OCI-LY1 (cell line): ENCODE results near the gene RERE.
A peak's percentile ranks its signal among the peaks of the same experiment; 100 is the strongest.

Experiments
- H2AFZ ChIP-seq: fragments of 200-600 bp; sonication (generic), shearing (Covaris generic); 2 replicates; pipeline ENCODE4 v1.6.0; 2014; ENCODE audit warnings: antibody characterized with exemption, mild to moderate bottlenecking, low read length
- H3F3A ChIP-seq: fragments of 200-600 bp; sonication (generic), shearing (Covaris generic); 2 replicates; pipeline ENCODE4 v1.6.0; 2014; ENCODE audit warnings: mild to moderate bottlenecking, antibody characterized with exemption, low read length, moderate library complexity; ENCODE audit not compliant: insufficient read depth
- H3K27ac ChIP-seq: fragments of 200-600 bp; sonication (generic); 2 replicates; pipeline ENCODE4 v1.5.1; 2014; ENCODE audit warnings: low read length, mixed run types, mild to moderate bottlenecking, low read depth; ENCODE audit not compliant: poor library complexity, severe bottlenecking
- H3K27me3 ChIP-seq: fragments of 200-600 bp; sonication (generic); 2 replicates; pipeline ENCODE4 v1.6.0; 2014; ENCODE audit warnings: antibody characterized with exemption, mild to moderate bottlenecking, low read length, moderate library complexity; ENCODE audit not compliant: insufficient read depth
- H3K36me3 ChIP-seq: fragments of 200-600 bp; sonication (generic); 2 replicates; pipeline ENCODE4 v1.6.1; 2014; ENCODE audit warnings: mild to moderate bottlenecking, antibody characterized with exemption, low read length, moderate library complexity, mixed read lengths; ENCODE audit not compliant: insufficient read depth
- H3K4me1 ChIP-seq: fragments of 200-600 bp; sonication (generic); 2 replicates; pipeline ENCODE4 v1.5.1; 2014; ENCODE audit warnings: mild to moderate bottlenecking, low read length, moderate library complexity; ENCODE audit not compliant: insufficient read depth, severe bottlenecking
- H3K4me2 ChIP-seq: fragments of 200-600 bp; sonication (generic), shearing (Covaris generic); 2 replicates; pipeline ENCODE4 v1.6.1; 2014; ENCODE audit warnings: low read length
- H3K4me3 ChIP-seq: fragments of 200-600 bp; sonication (generic); 2 replicates; pipeline ENCODE4 v1.5.1; 2014; ENCODE audit warnings: low read length, low read depth, mild to moderate bottlenecking, mixed read lengths; ENCODE audit not compliant: poor library complexity, severe bottlenecking
- H3K79me2 ChIP-seq: fragments of 200-600 bp; shearing (Covaris generic); 2 replicates; pipeline ENCODE4 v1.6.1; 2016; ENCODE audit warnings: mixed run types, low read length, mixed read lengths; ENCODE audit not compliant: insufficient read depth
- H3K9ac ChIP-seq: fragments of 200-600 bp; sonication (generic), shearing (Covaris generic); 2 replicates; pipeline ENCODE4 v1.6.1; 2014; ENCODE audit warnings: mild to moderate bottlenecking, low read length, mixed read lengths
- H3K9me2 ChIP-seq: fragments of 200-600 bp; sonication (generic), shearing (Covaris generic); 2 replicates; pipeline ENCODE4 v1.6.1; 2014; ENCODE audit warnings: low read depth, mild to moderate bottlenecking, low read length, mixed read lengths
- H3K9me3 ChIP-seq: fragments of 200-600 bp; shearing (Covaris generic); 2 replicates; pipeline ENCODE4 v1.6.1; 2014; ENCODE audit warnings: low read length, mixed read lengths
- H4K20me1 ChIP-seq: fragments of 200-600 bp; sonication (generic), shearing (Covaris generic); 2 replicates; pipeline ENCODE4 v1.6.0; 2016; ENCODE audit warnings: mild to moderate bottlenecking, low read length; ENCODE audit not compliant: insufficient read depth
- EZH2 ChIP-seq: fragments of 200-600 bp; sonication (generic), shearing (Covaris generic); IDR thresholded peaks from 2 replicates; pipeline ENCODE4 v1.8.0; 2017; ENCODE audit warnings: borderline replicate concordance, mixed run types, mild to moderate bottlenecking, antibody characterized with exemption, low read length, moderate library complexity, mixed read lengths
- TF ChIP-seq, protein P1 (sequence below): fragments of 200-600 bp; sonication (generic), shearing (Covaris generic); IDR thresholded peaks from 2 replicates; pipeline ENCODE4 v1.5.1; 2017; ENCODE audit warnings: mild to moderate bottlenecking, antibody characterized with exemption, low read length, moderate library complexity, mixed read lengths

The RERE gene

DNA sequence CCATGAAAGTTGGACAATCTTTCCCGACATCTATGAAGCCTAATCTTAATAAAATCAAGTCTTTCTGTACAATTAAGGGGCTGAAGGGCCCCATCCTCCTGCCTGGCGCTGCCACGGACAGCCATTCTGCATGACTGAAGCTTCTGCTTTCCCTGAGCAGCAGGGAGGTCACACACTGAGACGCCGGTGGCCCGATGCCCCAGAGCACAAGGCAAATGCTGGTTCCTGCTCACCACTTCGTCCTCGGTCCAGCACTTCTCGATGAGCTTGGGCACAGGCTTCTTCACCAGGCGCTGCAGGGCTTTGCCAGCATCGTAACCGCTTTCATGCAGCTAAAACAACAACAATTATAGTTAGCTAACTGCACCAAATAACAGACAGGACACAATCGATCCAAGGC lies 351.7 kb downstream of the RERE start:
- Histone ChIP-seq H3K36me3 (no peaks in the 10 kb centered on the region), H3K27ac (peak overlapping the region; percentile 92), H2AFZ (no peak overlapping the region), H3K9me3 (no peaks in the 10 kb centered on the region), H3F3A (0 out of 2 replicates have a peak, but pooled peaks cover 3% of the 10 kb centered on the region), H3K79me2 (peaks cover 2% of the 10 kb centered on the region; the same call in 1 of the 2 replicates), H3K4me2 (peak overlapping the region; percentile 56; the same call in 1 of the 2 replicates), H3K9ac (peak overlapping the region; percentile 46; the same call in 1 of the 2 replicates), H3K9me2 (no peaks in the 10 kb centered on the region), H3K4me3 (peak overlapping the region; percentile 10), H4K20me1 (no peaks in the 10 kb centered on the region), H3K27me3 (no peaks in the 10 kb centered on the region), H3K4me1 (peaks cover 73% of the 10 kb centered on the region)
- TF ChIP-seq EZH2, result no peak
- TF ChIP-seq, protein P1, sequence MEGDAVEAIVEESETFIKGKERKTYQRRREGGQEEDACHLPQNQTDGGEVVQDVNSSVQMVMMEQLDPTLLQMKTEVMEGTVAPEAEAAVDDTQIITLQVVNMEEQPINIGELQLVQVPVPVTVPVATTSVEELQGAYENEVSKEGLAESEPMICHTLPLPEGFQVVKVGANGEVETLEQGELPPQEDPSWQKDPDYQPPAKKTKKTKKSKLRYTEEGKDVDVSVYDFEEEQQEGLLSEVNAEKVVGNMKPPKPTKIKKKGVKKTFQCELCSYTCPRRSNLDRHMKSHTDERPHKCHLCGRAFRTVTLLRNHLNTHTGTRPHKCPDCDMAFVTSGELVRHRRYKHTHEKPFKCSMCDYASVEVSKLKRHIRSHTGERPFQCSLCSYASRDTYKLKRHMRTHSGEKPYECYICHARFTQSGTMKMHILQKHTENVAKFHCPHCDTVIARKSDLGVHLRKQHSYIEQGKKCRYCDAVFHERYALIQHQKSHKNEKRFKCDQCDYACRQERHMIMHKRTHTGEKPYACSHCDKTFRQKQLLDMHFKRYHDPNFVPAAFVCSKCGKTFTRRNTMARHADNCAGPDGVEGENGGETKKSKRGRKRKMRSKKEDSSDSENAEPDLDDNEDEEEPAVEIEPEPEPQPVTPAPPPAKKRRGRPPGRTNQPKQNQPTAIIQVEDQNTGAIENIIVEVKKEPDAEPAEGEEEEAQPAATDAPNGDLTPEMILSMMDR, result no peak

DNA sequence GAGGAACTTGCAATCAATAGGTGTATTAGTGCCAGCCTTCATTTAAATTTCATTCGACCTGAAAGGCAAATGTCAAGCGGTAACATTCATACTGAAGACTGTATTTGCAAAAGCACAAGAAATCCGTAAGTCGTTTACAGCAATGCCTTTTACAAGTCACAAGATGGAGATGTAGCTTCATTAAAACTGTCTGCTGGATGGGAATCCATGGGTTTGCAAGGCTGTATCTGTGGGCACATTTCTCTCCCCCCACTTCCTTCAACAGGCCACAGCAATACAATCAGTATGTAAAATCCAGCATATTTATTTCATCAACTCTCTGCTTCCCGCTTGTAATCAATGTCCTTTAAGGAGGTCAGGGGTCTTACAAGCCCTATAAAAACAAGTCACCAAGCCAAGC lies 352.4 kb downstream of the RERE start:
- peak overlapping the region; percentile 92 for H3K27ac ChIP-seq
- no peak overlapping the region for H2AFZ ChIP-seq
- H3K4me3 ChIP-seq, result no peak overlapping the region
- no peaks in the 10 kb centered on the region for H3K36me3 ChIP-seq
- peak overlapping the region; percentile 46; the same call in 1 of the 2 replicates for H3K9ac ChIP-seq
- H3K9me2 ChIP-seq, result no peaks in the 10 kb centered on the region
- H3F3A ChIP-seq, result 0 out of 2 replicates have a peak, but pooled peaks cover 3% of the 10 kb centered on the region
- TF ChIP-seq, protein P1, result peak; percentile 64; the same call in 1 of the 2 replicates
- TF ChIP-seq EZH2, result no peak
- peaks cover 9% of the 10 kb centered on the region; the same call in 1 of the 2 replicates for H3K79me2 ChIP-seq
- H3K4me2 ChIP-seq, result peak overlapping the region; percentile 56; the same call in 1 of the 2 replicates
- H3K27me3 ChIP-seq, result no peaks in the 10 kb centered on the region
- peaks cover 80% of the 10 kb centered on the region for H3K4me1 ChIP-seq
- H3K9me3 ChIP-seq, result no peaks in the 10 kb centered on the region
- H4K20me1 ChIP-seq, result no peaks in the 10 kb centered on the region

DNA sequence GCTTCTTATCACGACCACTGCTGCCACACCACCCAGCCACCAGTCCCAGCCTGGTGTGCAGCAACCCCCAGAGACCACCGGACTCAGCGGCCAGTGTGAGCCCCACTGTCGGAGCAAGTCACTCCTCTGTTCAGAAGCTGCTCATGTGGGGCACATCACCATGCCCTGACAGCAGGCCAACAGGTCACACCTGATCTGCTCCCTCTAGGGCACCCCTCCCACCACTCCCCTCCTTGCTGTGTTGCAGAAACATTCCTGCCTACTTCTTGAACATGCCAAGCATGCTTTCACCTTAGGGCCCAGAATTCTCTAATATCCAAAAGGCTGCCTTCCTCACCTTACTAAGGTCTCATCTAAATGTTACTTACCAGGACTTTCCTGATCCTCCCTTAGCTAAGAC lies 353.1 kb downstream of the RERE start:
- 0 out of 2 replicates have a peak, but pooled peaks cover 3% of the 10 kb centered on the region for H3F3A ChIP-seq
- H3K4me1 ChIP-seq, result peaks cover 86% of the 10 kb centered on the region
- peak overlapping the region; percentile 68 for H3K9ac ChIP-seq
- no peaks in the 10 kb centered on the region for H3K9me2 ChIP-seq
- peak overlapping the region; percentile 92 for H3K27ac ChIP-seq
- H3K36me3 ChIP-seq, result no peaks in the 10 kb centered on the region
- H3K4me2 ChIP-seq, result peak overlapping the region; percentile 67
- H3K27me3 ChIP-seq, result no peaks in the 10 kb centered on the region
- peaks cover 15% of the 10 kb centered on the region for H3K79me2 ChIP-seq
- H4K20me1 ChIP-seq, result no peaks in the 10 kb centered on the region
- TF ChIP-seq, protein P1, result no peak
- TF ChIP-seq EZH2, result no peak
- no peaks in the 10 kb centered on the region for H3K9me3 ChIP-seq
- no peak overlapping the region for H2AFZ ChIP-seq
- H3K4me3 ChIP-seq, result peak overlapping the region; percentile 45
